Adrenal gland (tissue), 12 donors: ENCODE measurements around the gene SLC25A38. TPM values are rescaled to one million over a fixed set of nuclear protein-coding genes. Genes with fewer than 3 reads are reported as not detected.
"Not testable (repeated sequence)": the region's sequence is repeated elsewhere in the genome, so short reads cannot be mapped to it uniquely, and the experiment has no call there.

Experiments
- DNase-seq, 7 donors: peaks; one replicate each; pipeline ENCODE4 v3.0.0-alpha.2; 2019 to 2020
- H3K27ac ChIP-seq, 5 donors: fragments of 200-600 bp; sonication (generic) in 4 of 5; 1 replicate in 3 of 5; 2 replicates in 2 of 5; pipeline versions ENCODE4 v1.5.1 to v1.8.0; 2016 to 2020; ENCODE audit warnings: mild to moderate bottlenecking in 1 of 5
- H3K27me3 ChIP-seq: fragments of 200-600 bp; 2 replicates; pipeline ENCODE4 v1.8.0; 2021
- H3K36me3 ChIP-seq, 2 donors: fragments of 200-600 bp; replicated peaks in 1 of 2; 1 replicate in 1 of 2; 2 replicates in 1 of 2; pipeline versions ENCODE4 v1.5.1 to v1.8.0; 2018 to 2022
- H3K4me1 ChIP-seq, 2 donors: fragments of 200-600 bp; replicated peaks in 1 of 2; 1 replicate in 1 of 2; 2 replicates in 1 of 2; pipeline versions ENCODE4 v1.5.1 to v1.8.0; 2018 to 2021
- H3K4me3 ChIP-seq, 4 donors: fragments of 200-600 bp; sonication (generic) in 3 of 4; one replicate each; pipeline ENCODE4 v1.5.1; 2016 to 2018
- H3K9me3 ChIP-seq, 3 donors: fragments of 200-600 bp; sonication (generic) in 1 of 3; replicated peaks in 1 of 3; 1 replicate in 2 of 3; 2 replicates in 1 of 3; pipeline versions ENCODE4 v1.5.1 to v1.8.0; 2016 to 2021
- POLR2A ChIP-seq, 2 donors: fragments of 450-650 bp; IDR thresholded peaks; one replicate each; pipeline ENCODE4 v1.6.1; 2017; ENCODE audit warnings: antibody characterized with exemption in 2 of 2, mild to moderate bottlenecking in 2 of 2, moderate library complexity in 1 of 2
- WGBS, 4 donors: extraction: QIAGEN DNeasy Blood & Tissue Kit in 2 of 4; methylation state at CpG; one replicate each; pipeline versions ENCODE4 v1.1.5 to v1.1.7; 2013 to 2017; 5-methylcytosine and 5-hydroxymethylcytosine counted together
- intact Hi-C, 2 donors: fragments of 100-400 bp; cut with DNase I; formaldehyde crosslinking; loops; one replicate each; pipeline versions ENCODE4 v1.14.1 to v1.15.0; 2022 to 2023
- polyA plus RNA-seq, 3 donors: library from polyadenylated mRNA; stranded (reverse); fragments of 200-250 nt in 2 of 3; fragments of 350-450 nt in 1 of 3; fragmentation: Illumina TruSeq in 1 of 3; extraction: RNeasy Lipid Tissue Mini Kit (QIAGEN cat#74804) in 1 of 3; gene quantifications; one replicate each; pipeline ENCODE4 v1.2.3, GENCODE V29; 2013 to 2014
- total RNA-seq, 9 donors: library from RNA; depleted of rRNA in 4 of 9; stranded (reverse); fragments of >200 nt in 4 of 9; fragments of 120-200 nt in 1 of 9; fragmentation: NEBNext Ultra II Directional in 1 of 9; extraction: Animal tissue kit (Norgen Biotek cat#: 25700) in 1 of 9; gene quantifications; one replicate each; pipeline versions ENCODE4 v1.1.0 to v1.2.4, GENCODE V29; 2013 to 2023
- TF ChIP-seq, protein P1 (sequence below), 6 experiments: fragments of 450-650 bp in 4 of 6; fragments of 200-600 bp in 2 of 6; sonication (generic) in 1 of 6; IDR thresholded peaks; 1 replicate in 5 of 6; 2 replicates in 1 of 6; pipeline versions ENCODE4 v1.5.1 to v1.8.0; 2016 to 2021; ENCODE audit warnings: antibody characterized with exemption in 6 of 6, mild to moderate bottlenecking in 2 of 6, moderate library complexity in 1 of 6
- donor health status: healthy with polysubstance abuse.
- donor health status: Bipolar disorder and iron deficiency.
- donor health status: DM: yes; HTN: yes; CAD: no.
- donor health status: DM: no; HTN: no; CAD: no.
- donor health status: DM: no; HTN: no; CAD: no.
- donor health status: DM: yes; HTN: yes; CAD: no.

The SLC25A38 gene
- total and polyA plus RNA-seq, 12 donors = 34.2 to 70.6 (median 47.3) TPM

GRCh38 chr3:39415983-39416382 is 32.8 kb downstream of the SLC25A38 start:
- intact Hi-C loops = loop anchor here (5.0 kb wide), 1 partner anchor 81 kb away; no protein-coding TSS in a partner anchor
- TF ChIP-seq, protein P1, sequence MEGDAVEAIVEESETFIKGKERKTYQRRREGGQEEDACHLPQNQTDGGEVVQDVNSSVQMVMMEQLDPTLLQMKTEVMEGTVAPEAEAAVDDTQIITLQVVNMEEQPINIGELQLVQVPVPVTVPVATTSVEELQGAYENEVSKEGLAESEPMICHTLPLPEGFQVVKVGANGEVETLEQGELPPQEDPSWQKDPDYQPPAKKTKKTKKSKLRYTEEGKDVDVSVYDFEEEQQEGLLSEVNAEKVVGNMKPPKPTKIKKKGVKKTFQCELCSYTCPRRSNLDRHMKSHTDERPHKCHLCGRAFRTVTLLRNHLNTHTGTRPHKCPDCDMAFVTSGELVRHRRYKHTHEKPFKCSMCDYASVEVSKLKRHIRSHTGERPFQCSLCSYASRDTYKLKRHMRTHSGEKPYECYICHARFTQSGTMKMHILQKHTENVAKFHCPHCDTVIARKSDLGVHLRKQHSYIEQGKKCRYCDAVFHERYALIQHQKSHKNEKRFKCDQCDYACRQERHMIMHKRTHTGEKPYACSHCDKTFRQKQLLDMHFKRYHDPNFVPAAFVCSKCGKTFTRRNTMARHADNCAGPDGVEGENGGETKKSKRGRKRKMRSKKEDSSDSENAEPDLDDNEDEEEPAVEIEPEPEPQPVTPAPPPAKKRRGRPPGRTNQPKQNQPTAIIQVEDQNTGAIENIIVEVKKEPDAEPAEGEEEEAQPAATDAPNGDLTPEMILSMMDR (IDR thresholded peaks at IDR 0.05) = no peak
- TF ChIP-seq POLR2A (IDR thresholded peaks at IDR 0.05) = no peak

DNA sequence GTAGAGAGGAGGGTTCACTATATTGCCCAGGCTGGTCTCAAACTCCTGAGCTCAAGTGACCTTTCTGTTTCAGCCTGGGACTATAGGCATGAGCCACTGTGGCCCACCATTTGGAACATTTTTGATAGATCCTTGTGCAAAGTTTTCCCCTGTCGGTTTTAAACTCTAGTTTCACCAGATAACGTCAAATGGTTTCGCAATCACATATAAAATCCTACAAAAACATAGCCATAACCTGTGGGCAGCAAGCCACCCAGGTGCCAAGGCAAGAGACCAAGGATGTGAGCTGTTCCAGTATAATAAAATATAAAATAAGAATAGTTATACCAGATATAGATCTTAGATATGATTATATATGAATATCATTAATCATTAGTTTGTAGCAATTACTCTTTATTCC is 33.8 kb downstream of the SLC25A38 start:
- not testable (repeated sequence) for H3K27me3 ChIP-seq, H3K9me3 ChIP-seq, DNase-seq, H3K27ac ChIP-seq, H3K4me3 ChIP-seq, H3K4me1 ChIP-seq
- intact Hi-C loops = loop anchor here (5.0 kb wide), 1 partner anchor 80 kb away; no protein-coding TSS in a partner anchor
- WGBS, 4 donors = 33 to 52% (median 47%) methylated on average over 3 of the region's 3 CpGs
- peaks cover 0 to 20% of the 10 kb centered on the region in 2 donors for H3K36me3 ChIP-seq

More at GRCh38 chr3:39415983-39416382, 32.8 kb downstream of the SLC25A38 start:
- no peak overlapping the region for H3K27ac ChIP-seq
- H3K4me1 ChIP-seq = no peaks in the 10 kb centered on the region
- no peaks in the 10 kb centered on the region for H3K27me3 ChIP-seq
- WGBS, 4 donors = 94 to 100% (median 96%) methylated on average over 1 of the region's 1 CpG; no CpG with 5 or more reads in 1 of the 4 donors
- peaks cover 0 to 30% of the 10 kb centered on the region in 2 donors for H3K36me3 ChIP-seq
- no peak for DNase-seq
- no peaks in the 10 kb centered on the region for H3K9me3 ChIP-seq
- no peak overlapping the region for H3K4me3 ChIP-seq

- not testable (repeated sequence) for H3K27ac ChIP-seq, H3K27me3 ChIP-seq, DNase-seq, H3K9me3 ChIP-seq, H3K4me3 ChIP-seq, H3K36me3 ChIP-seq, H3K4me1 ChIP-seq
- 62 to 68% (median 64%) methylated on average over 10 to 14 of the region's 14 CpGs for WGBS, 4 donors
- intact Hi-C loops = loop anchor here (5.0 kb wide), 1 partner anchor 79 kb away; no protein-coding TSS in a partner anchor
These were observed 35.5 kb downstream of the SLC25A38 start for GRCh38 chr3:39418556-39419225.

DNA sequence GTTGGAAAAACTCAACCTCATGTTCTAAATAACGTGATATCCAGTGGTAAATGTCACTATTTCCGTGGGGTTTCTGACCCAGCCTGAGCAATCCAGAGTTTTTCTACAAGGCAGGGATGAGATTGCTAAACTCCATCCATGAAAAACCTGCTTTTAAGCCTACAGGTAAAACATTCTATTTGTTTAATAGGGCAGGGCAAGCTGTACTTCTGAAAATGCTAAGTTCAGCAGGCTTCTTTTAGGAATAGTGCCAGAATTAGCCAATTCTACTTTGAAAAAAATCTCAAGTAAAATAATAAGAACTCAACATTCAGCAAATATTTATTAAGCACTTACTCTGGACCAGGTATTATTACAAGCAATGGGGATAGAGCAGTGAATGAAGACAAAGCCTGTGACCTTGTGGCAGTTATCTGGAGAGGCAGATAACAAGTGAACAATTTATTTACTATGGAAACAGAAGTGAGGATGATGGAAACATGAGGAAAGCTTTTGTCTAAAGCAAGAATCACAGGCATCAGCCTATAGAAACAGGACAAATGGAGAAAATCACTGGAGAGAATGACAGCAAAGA is 36.7 kb downstream of the SLC25A38 start:
- 75 to 95% (median 91%) methylated on average over 2 of the region's 2 CpGs for WGBS, 4 donors
- Histone ChIP-seq H3K36me3 (no peaks in the 10 kb centered on the region), H3K4me1 (no peaks in the 10 kb centered on the region), H3K27ac (no peak overlapping the region), H3K27me3 (no peaks in the 10 kb centered on the region), H3K9me3 (no peaks in the 10 kb centered on the region), H3K4me3 (no peak overlapping the region)
- TF ChIP-seq, protein P1 (IDR thresholded peaks at IDR 0.05) = no peak
- no peak for TF ChIP-seq POLR2A (IDR thresholded peaks at IDR 0.05)
- DNase-seq = no peak
- intact Hi-C loops = loop anchor here (5.0 kb wide), 1 partner anchor 77 kb away; no protein-coding TSS in a partner anchor

DNA sequence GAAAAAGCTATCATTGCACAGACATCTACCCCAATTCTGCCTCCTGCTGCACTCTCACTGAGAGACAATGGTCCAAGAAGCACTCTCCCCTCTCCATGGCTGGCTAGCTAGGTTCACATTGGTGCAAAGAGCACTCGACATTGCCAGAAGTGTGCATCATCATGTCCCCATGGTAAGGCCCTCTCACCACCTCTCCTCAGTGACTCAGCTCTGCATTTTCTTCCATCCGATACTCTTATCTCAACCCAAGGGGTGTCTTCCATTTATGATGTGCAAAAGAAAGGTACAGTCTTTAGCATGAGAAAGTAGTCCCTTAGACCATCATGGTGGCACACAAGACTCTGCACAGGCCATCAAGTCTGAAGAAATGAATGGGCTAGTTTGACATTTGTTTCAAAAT is 37.4 kb downstream of the SLC25A38 start:
- DNase-seq = no peak
- TF ChIP-seq POLR2A (IDR thresholded peaks at IDR 0.05) = no peak
- TF ChIP-seq, protein P1 (IDR thresholded peaks at IDR 0.05) = no peak
- intact Hi-C loops = no loop called here
- H3K4me1 ChIP-seq = no peaks in the 10 kb centered on the region
- H3K9me3 ChIP-seq = no peaks in the 10 kb centered on the region
- no peak overlapping the region for H3K27ac ChIP-seq
- H3K36me3 ChIP-seq = no peaks in the 10 kb centered on the region
- no peaks in the 10 kb centered on the region for H3K27me3 ChIP-seq
- H3K4me3 ChIP-seq = no peak overlapping the region
- 68 to 95% (median 86%) methylated on average over 2 of the region's 2 CpGs for WGBS, 4 donors
